Measurements from ENCODE around the gene APBA3.

The APBA3 gene

GRCh38 chr19:3719868-3720267 is 41.6 kb downstream of the APBA3 start:
- DNase-seq: no peak

- no peak for DNase-seq
These were observed 45.3 kb downstream of the APBA3 start for GRCh38 chr19:3716147-3716668.

GRCh38 chr19:3712663-3713611 is 48.6 kb downstream of the APBA3 start:
- DNase-seq: no peak

GRCh38 chr19:3710265-3710812 is 51.2 kb downstream of the APBA3 start:
- no peak for DNase-seq

- no peak for DNase-seq
These were observed 53.1 kb downstream of the APBA3 start, which contains the start of gene TJP3 for GRCh38 chr19:3708207-3708931. Gene TJP3, plus strand, starts transcription at chr19:3708384. Its CDS starts 20,049 bp downstream, at chr19:3728433.

GRCh38 chr19:3707868-3708206 is 53.7 kb downstream of the APBA3 start:
- no peak for DNase-seq

- no peak for DNase-seq
These were observed 60.3 kb downstream of the APBA3 start for GRCh38 chr19:3701200-3701599.
